Chondrocyte (in vitro differentiated cells): Measurements from ENCODE around the gene RALGAPA2. TPM values are rescaled to one million over a fixed set of nuclear protein-coding genes. Genes with fewer than 3 reads are reported as not detected.

Experiments
- DNase-seq: peaks from one replicate; pipeline ENCODE4 v3.0.0; 2021; ENCODE audit warnings: mixed read lengths, low spot score
- H3K27ac Mint-ChIP-seq: one replicate; pipeline ENCODE4 v1.8.0; 2021; ENCODE audit warnings: mild to moderate bottlenecking, moderate library complexity, mixed read lengths; ENCODE audit not compliant: unreplicated experiment
- H3K27me3 Mint-ChIP-seq: 2 replicates; pipeline ENCODE4 v1.8.0; 2021; ENCODE audit warnings: low read depth, mixed read lengths
- H3K36me3 Mint-ChIP-seq: 2 replicates; pipeline ENCODE4 v1.8.0; 2021; ENCODE audit warnings: low read depth, mixed read lengths
- H3K4me1 Mint-ChIP-seq: 2 replicates; pipeline ENCODE4 v1.8.0; 2021; ENCODE audit warnings: low read depth, mild to moderate bottlenecking, mixed read lengths
- H3K4me3 Mint-ChIP-seq: one replicate; pipeline ENCODE4 v1.8.0; 2021; ENCODE audit warnings: mild to moderate bottlenecking, moderate library complexity, mixed read lengths; ENCODE audit not compliant: unreplicated experiment
- H3K9me3 Mint-ChIP-seq: 2 replicates; pipeline ENCODE4 v1.8.0; 2021; ENCODE audit warnings: low read depth, mixed read lengths
- total RNA-seq: library from RNA; stranded (reverse); gene quantifications from 3 replicates; pipeline ENCODE4 v1.2.1, GENCODE V29; 2021
- TF ChIP-seq, protein P1 (sequence below): fragments of 200-600 bp; sonication (generic); IDR thresholded peaks from 2 replicates; pipeline ENCODE4 v1.5.0; 2021; ENCODE audit warnings: antibody characterized with exemption, mild to moderate bottlenecking, moderate library complexity

RALGAPA2 gene
- total RNA-seq, 1 donor from 2014 or later: 9.5 TPM

DNA sequence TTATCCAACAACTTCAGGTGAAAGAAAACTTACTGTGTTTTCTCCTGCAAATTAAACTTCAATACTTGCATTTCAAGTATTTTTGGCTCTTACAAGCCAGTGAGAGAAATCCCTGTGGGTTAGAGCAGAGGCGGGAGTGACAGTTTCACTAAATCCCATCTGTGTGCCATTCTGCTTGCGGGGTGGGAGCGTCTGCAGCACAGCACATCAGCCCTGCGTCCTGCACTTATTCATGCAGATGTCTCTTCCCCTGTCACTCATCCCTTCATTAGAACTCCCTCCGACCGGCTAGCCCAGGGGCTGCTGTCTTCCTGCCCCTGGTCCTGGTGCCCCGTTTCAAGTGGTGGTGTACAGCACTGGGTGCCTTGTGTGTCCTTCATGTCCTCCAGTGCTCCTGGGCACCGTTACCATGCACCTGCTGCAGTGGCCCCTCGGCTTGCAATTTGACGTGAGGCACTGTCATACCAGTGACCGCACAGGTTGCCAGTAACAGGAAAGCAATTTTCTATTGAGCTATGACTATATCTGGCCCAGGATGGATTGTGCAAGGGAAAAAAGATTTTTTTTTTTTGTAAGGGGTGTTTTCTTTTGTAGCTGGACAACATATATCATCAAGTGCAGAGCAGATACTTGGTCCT, 285.1 kb downstream of the RALGAPA2 start:
- Mint-ChIP-seq H3K36me3 (peaks cover 2% of the 10 kb centered on the region), H3K4me1 (no peaks in the 10 kb centered on the region), H3K4me3 (no peak overlapping the region), H3K27ac (no peak overlapping the region), H3K27me3 (no peaks in the 10 kb centered on the region), H3K9me3 (no peaks in the 10 kb centered on the region)
- no peak for DNase-seq
- TF ChIP-seq, protein P1, sequence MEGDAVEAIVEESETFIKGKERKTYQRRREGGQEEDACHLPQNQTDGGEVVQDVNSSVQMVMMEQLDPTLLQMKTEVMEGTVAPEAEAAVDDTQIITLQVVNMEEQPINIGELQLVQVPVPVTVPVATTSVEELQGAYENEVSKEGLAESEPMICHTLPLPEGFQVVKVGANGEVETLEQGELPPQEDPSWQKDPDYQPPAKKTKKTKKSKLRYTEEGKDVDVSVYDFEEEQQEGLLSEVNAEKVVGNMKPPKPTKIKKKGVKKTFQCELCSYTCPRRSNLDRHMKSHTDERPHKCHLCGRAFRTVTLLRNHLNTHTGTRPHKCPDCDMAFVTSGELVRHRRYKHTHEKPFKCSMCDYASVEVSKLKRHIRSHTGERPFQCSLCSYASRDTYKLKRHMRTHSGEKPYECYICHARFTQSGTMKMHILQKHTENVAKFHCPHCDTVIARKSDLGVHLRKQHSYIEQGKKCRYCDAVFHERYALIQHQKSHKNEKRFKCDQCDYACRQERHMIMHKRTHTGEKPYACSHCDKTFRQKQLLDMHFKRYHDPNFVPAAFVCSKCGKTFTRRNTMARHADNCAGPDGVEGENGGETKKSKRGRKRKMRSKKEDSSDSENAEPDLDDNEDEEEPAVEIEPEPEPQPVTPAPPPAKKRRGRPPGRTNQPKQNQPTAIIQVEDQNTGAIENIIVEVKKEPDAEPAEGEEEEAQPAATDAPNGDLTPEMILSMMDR: no peak

DNA sequence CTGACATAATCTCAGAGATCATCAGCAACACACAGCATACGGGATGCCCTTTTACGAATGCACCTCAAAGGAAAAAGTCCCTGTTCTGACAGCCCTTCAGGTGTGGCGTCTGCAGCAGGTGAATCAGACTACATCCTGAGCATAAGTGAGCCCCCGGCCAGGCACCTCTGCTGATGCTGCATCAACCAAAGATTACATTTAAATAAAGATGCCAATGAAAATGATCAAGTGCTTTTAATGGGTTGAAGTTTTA, 285.9 kb downstream of the RALGAPA2 start:
- Mint-ChIP-seq H3K27me3 (no peaks in the 10 kb centered on the region), H3K4me3 (no peak overlapping the region), H3K36me3 (peaks cover 2% of the 10 kb centered on the region), H3K9me3 (no peaks in the 10 kb centered on the region), H3K27ac (no peak overlapping the region), H3K4me1 (no peaks in the 10 kb centered on the region)
- no peak for DNase-seq
- TF ChIP-seq, protein P1: no peak

DNA sequence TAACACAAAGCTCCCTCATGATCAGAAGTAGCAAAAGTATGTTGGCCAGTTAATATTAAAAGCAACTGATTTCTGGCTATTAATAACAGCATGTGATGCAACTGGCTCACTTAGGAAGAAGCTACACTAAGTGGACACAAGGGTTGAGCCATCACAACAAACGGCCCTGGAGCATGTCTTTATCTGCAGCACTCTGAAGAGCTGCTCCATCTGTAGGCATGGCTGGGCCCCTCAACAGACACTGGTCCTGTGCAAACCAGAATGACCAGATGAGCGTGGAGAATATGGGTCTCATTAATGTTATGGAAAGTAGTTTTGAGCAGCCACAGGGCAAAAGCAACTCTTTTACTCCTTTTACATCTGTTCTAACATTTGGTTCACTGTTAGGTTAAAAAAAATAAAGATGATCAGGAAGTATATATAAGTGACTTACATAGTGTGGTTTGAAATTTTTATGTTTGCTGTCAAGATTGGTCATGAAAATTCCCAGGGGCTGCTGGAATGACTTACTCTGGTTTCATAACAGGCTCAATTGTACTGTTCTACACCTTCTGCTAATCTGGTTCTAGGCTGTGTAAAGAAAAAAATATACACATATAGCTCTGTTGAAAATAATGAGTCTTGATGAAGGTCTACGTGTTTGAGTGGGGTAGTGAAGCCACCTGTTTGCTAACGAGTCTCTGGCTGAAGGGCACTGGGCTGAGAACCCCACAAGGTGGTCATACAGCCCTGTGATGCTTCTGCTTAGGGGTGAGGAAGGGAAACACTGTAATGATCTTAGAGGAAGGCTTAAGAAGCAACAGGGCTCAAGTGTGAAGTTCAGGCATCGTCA, 286.4 kb downstream of the RALGAPA2 start:
- no peak overlapping the region for H3K27ac Mint-ChIP-seq
- H3K4me1 Mint-ChIP-seq: no peaks in the 10 kb centered on the region
- no peaks in the 10 kb centered on the region for H3K27me3 Mint-ChIP-seq
- H3K4me3 Mint-ChIP-seq: no peak overlapping the region
- no peak for DNase-seq
- H3K9me3 Mint-ChIP-seq: no peaks in the 10 kb centered on the region
- TF ChIP-seq, protein P1: no peak
- peaks cover 3% of the 10 kb centered on the region for H3K36me3 Mint-ChIP-seq

DNA sequence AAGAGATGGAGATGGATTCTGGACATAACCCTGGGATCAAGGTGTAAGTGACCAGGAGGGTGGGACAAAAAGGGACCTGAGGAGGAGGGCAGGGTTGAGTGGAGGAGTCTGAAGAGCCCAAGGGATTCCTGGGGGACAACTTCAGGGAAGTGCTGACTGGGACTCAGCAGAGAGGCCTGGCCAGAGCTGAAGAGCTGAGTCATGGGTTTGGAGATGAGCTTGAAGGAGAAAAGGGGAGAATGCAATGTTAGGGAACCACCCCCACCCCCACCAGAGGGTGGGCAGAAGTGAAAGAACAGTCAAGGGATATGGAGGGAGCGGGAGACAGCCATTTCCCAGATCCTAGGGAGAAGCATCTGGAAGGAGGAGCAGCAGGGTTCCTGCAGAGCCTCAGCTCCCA, 289.3 kb downstream of the RALGAPA2 start:
- TF ChIP-seq, protein P1: no peak
- Mint-ChIP-seq H3K4me3 (no peak overlapping the region), H3K27ac (no peak overlapping the region), H3K36me3 (peaks cover 3% of the 10 kb centered on the region), H3K9me3 (no peaks in the 10 kb centered on the region), H3K27me3 (no peaks in the 10 kb centered on the region), H3K4me1 (peaks cover 3% of the 10 kb centered on the region)
- DNase-seq: no peak

DNA sequence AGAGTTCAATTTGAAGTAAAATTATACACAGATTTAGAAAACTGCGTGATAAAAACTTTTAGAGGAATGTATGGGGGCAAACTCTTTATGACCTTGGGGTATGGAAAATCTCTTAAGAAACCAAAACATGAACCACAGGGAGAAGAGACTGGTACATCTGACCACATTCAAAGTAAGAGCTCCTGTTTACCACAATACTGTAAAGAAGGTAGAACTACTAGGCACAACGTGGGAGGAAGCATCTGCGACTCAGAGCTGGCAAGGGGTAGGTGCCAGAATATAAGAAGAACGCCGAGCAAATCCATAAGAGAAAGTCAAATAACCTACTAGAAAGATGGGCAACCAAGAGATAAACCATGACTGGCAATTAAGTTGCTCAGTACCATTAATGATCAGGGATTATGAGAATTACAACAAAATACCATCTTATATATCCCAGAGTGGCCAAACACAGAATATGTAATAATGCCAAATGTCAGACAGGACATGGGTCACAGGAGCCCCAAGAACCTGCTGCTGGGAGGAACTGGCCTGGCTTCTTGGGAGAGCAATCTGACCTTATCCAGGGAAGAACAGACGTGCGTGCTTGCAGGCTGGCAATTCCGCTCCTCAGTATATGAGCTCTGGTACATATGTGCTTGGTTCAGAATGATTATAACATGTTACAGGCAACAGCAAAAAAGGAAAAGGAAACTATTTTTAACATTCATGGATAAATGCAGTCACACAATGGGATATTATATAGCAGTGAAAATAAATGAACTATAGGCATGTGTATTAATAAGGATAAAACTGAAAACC, 294.4 kb downstream of the RALGAPA2 start:
- Mint-ChIP-seq H3K4me1 (peaks cover 3% of the 10 kb centered on the region), H3K4me3 (no peak overlapping the region), H3K9me3 (no peaks in the 10 kb centered on the region), H3K27ac (no peak overlapping the region), H3K27me3 (no peaks in the 10 kb centered on the region), H3K36me3 (peaks cover 3% of the 10 kb centered on the region)
- no peak for DNase-seq
- TF ChIP-seq, protein P1: no peak
